GM12874 (cell line): ENCODE results near the gene RAVER1.

Experiments used
- CTCF ChIP-seq: IDR thresholded peaks from 2 replicates; pipeline ENCODE4 v1.5.1; 2011; ENCODE audit warnings: low read depth, mild to moderate bottlenecking, control low read depth, low read length, moderate library complexity; ENCODE audit not compliant: insufficient read depth

RAVER1 gene

GRCh38 chr19:10293637-10294367 is 39.5 kb downstream of the RAVER1 start:
- TF ChIP-seq CTCF: no peak

GRCh38 chr19:10292789-10293636 is 40.3 kb downstream of the RAVER1 start:
- TF ChIP-seq CTCF: no peak

GRCh38 chr19:10292206-10292788 is 41.0 kb downstream of the RAVER1 start:
- no peak for TF ChIP-seq CTCF

GRCh38 chr19:10291554-10292205 is 41.6 kb downstream of the RAVER1 start:
- TF ChIP-seq CTCF: no peak

- no peak for TF ChIP-seq CTCF
Measured at GRCh38 chr19:10290876-10291553, 42.3 kb downstream of the RAVER1 start.

- no peak for TF ChIP-seq CTCF
Measured at GRCh38 chr19:10290357-10290875, 42.9 kb downstream of the RAVER1 start.
